Hepatocyte (in vitro differentiated cells): Measurements from ENCODE around the gene HLF. TPM values are rescaled to one million over a fixed set of nuclear protein-coding genes. Genes with fewer than 3 reads are reported as not detected.

Experiments used
- DNase-seq: peaks from one replicate; pipeline ENCODE4 v3.0.0-alpha.2; 2016; ENCODE audit warnings: low spot score
- H2AFZ ChIP-seq: fragments of 200-600 bp; sonication (generic); 2 replicates; pipeline ENCODE4 v1.6.0; 2016; ENCODE audit warnings: antibody characterized with exemption, mild to moderate bottlenecking
- H3K27ac ChIP-seq: fragments of 200-600 bp; sonication (generic); 2 replicates; pipeline ENCODE4 v1.5.1; 2016; ENCODE audit warnings: mild to moderate bottlenecking
- H3K27me3 ChIP-seq: fragments of 200-600 bp; sonication (generic); 2 replicates; pipeline ENCODE4 v1.6.1; 2016
- H3K36me3 ChIP-seq: fragments of 200-600 bp; sonication (generic); replicated peaks from 2 replicates; pipeline ENCODE4 v1.5.1; 2016; ENCODE audit warnings: low read depth; ENCODE audit not compliant: insufficient read depth
- H3K4me1 ChIP-seq: fragments of 200-600 bp; sonication (generic); 2 replicates; pipeline ENCODE4 v1.5.1; 2016; ENCODE audit warnings: mild to moderate bottlenecking, moderate library complexity; ENCODE audit not compliant: insufficient read depth
- H3K4me2 ChIP-seq: fragments of 200-600 bp; sonication (generic); 2 replicates; pipeline ENCODE4 v1.6.0; 2016
- H3K4me3 ChIP-seq: fragments of 200-600 bp; sonication (generic); 2 replicates; pipeline ENCODE4 v1.5.1; 2016; ENCODE audit warnings: mild to moderate bottlenecking
- H3K79me2 ChIP-seq: fragments of 200-600 bp; sonication (generic); 2 replicates; pipeline ENCODE4 v1.6.0; 2017; ENCODE audit warnings: mild to moderate bottlenecking
- H3K9me2 ChIP-seq: fragments of 200-600 bp; sonication (generic); replicated peaks from 2 replicates; pipeline ENCODE4 v1.6.0; 2017; ENCODE audit warnings: mild to moderate bottlenecking; ENCODE audit not compliant: insufficient read depth
- H3K9me3 ChIP-seq: fragments of 200-600 bp; sonication (generic); 2 replicates; pipeline ENCODE4 v1.5.1; 2016; ENCODE audit warnings: low read depth, mild to moderate bottlenecking
- H4K20me1 ChIP-seq: fragments of 200-600 bp; sonication (generic); 2 replicates; pipeline ENCODE4 v1.6.0; 2016; ENCODE audit warnings: mild to moderate bottlenecking; ENCODE audit not compliant: insufficient read depth, poor library complexity, severe bottlenecking
- CTCF ChIP-seq: fragments of 200-600 bp; sonication (generic); IDR thresholded peaks from 2 replicates; pipeline ENCODE4 v1.5.1; 2016; ENCODE audit warnings: antibody characterized with exemption, mild to moderate bottlenecking; ENCODE audit not compliant: poor library complexity
- EZH2 ChIP-seq: fragments of 200-600 bp; sonication (generic); IDR thresholded peaks from 2 replicates; pipeline ENCODE4 v1.6.1; 2016; ENCODE audit warnings: antibody characterized with exemption, mild to moderate bottlenecking, borderline replicate concordance
- EZH2phosphoT487 ChIP-seq: fragments of 200-600 bp; sonication (generic); IDR thresholded peaks from one replicate; pipeline ENCODE4 v1.6.1; 2018; ENCODE audit warnings: antibody characterized with exemption, mild to moderate bottlenecking, low read depth, moderate library complexity; ENCODE audit not compliant: unreplicated experiment, severe bottlenecking
- WGBS: methylation state at CpG from one replicate; pipeline ENCODE4 v1.1.6; 2016; ENCODE audit warnings: low lambda C conversion rate; ENCODE audit errors: missing lambda C conversion rate; 5-methylcytosine and 5-hydroxymethylcytosine counted together
- polyA plus RNA-seq: library from polyadenylated mRNA; unstranded; fragments of >200 nt; fragmentation: Nextera tagmentation; extraction: Ambion mirVana; gene quantifications from 2 replicates; pipeline ENCODE4 v1.2.1, GENCODE V29; 2016
- total RNA-seq: library from RNA; depleted of rRNA; stranded (reverse); fragments of >200 nt; gene quantifications from 2 replicates; pipeline ENCODE4 v1.2.3, GENCODE V29; 2014

HLF gene
- total and polyA plus RNA-seq, 2 experiments from 2014 or later, result 0.48 to 0.60 TPM

- no peaks in the 10 kb centered on the region for H4K20me1 ChIP-seq
- no peak overlapping the region for H3K4me2 ChIP-seq
- no peaks in the 10 kb centered on the region for H3K9me2 ChIP-seq
- TF ChIP-seq EZH2phosphoT487, result no peak
- no peak for TF ChIP-seq CTCF
- no peak for TF ChIP-seq EZH2
- 91% methylated on average over 9 of the region's 9 CpGs for WGBS
- no peaks in the 10 kb centered on the region for H3K36me3 ChIP-seq
- H3K4me1 ChIP-seq, result peaks cover 24% of the 10 kb centered on the region
- H3K9me3 ChIP-seq, result no peaks in the 10 kb centered on the region
- H3K79me2 ChIP-seq, result no peaks in the 10 kb centered on the region
- H3K27me3 ChIP-seq, result no peaks in the 10 kb centered on the region
- DNase-seq, result no peak
- no peak overlapping the region for H3K27ac ChIP-seq
- no peak overlapping the region for H3K4me3 ChIP-seq
- no peak overlapping the region for H2AFZ ChIP-seq
These were observed 18.7 kb downstream of the HLF start for GRCh38 chr17:55283256-55283965.

- DNase-seq, result no peak
- peak overlapping the region; percentile 41 for H3K4me2 ChIP-seq
- peak overlapping the region; percentile 80 for H3K27ac ChIP-seq
- H3K9me3 ChIP-seq, result no peaks in the 10 kb centered on the region
- WGBS, result 85% methylated on average over 7 of the region's 7 CpGs
- no peak for TF ChIP-seq EZH2phosphoT487
- TF ChIP-seq CTCF, result no peak
- TF ChIP-seq EZH2, result no peak
- H2AFZ ChIP-seq, result no peak overlapping the region
- no peaks in the 10 kb centered on the region for H3K79me2 ChIP-seq
- H3K36me3 ChIP-seq, result no peaks in the 10 kb centered on the region
- no peaks in the 10 kb centered on the region for H3K27me3 ChIP-seq
- H3K9me2 ChIP-seq, result no peaks in the 10 kb centered on the region
- H3K4me1 ChIP-seq, result peaks cover 24% of the 10 kb centered on the region
- no peaks in the 10 kb centered on the region for H4K20me1 ChIP-seq
- no peak overlapping the region for H3K4me3 ChIP-seq
These were observed 19.5 kb downstream of the HLF start for GRCh38 chr17:55284001-55284884.

GRCh38 chr17:55284944-55285339 is 20.2 kb downstream of the HLF start:
- H3K36me3 ChIP-seq, result no peaks in the 10 kb centered on the region
- H3K4me3 ChIP-seq, result no peak overlapping the region
- H3K4me1 ChIP-seq, result peaks cover 24% of the 10 kb centered on the region

More at GRCh38 chr17:55284944-55285339, 20.2 kb downstream of the HLF start:
- TF ChIP-seq CTCF, result no peak
- TF ChIP-seq EZH2, result no peak
- no peak for TF ChIP-seq EZH2phosphoT487
- Histone ChIP-seq H3K27ac (peak overlapping the region; percentile 80), H3K27me3 (no peaks in the 10 kb centered on the region), H3K9me2 (no peaks in the 10 kb centered on the region), H4K20me1 (no peaks in the 10 kb centered on the region), H3K9me3 (no peaks in the 10 kb centered on the region), H2AFZ (no peak overlapping the region), H3K4me2 (peak overlapping the region; percentile 41), H3K79me2 (no peaks in the 10 kb centered on the region)
- DNase-seq, result no peak
- 71% methylated on average over 2 of the region's 2 CpGs for WGBS
